Muscle of leg (tissue), 11 donors: ENCODE results near the gene GCLC. TPM values are rescaled to one million over a fixed set of nuclear protein-coding genes. Genes with fewer than 3 reads are reported as not detected.

Source experiments
- DNase-seq: peaks from one replicate; pipeline ENCODE4 v3.0.0; 2013
- H3K27ac ChIP-seq: one replicate; pipeline ENCODE4 v1.5.1; 2013; ENCODE audit warnings: mild to moderate bottlenecking, low read length, control low read depth
- H3K27me3 ChIP-seq: one replicate; pipeline ENCODE4 v1.6.1; 2013; ENCODE audit warnings: low read length; ENCODE audit not compliant: control insufficient read depth, insufficient read depth
- H3K36me3 ChIP-seq: one replicate; pipeline ENCODE4 v1.6.1; 2013; ENCODE audit warnings: low read length; ENCODE audit not compliant: control insufficient read depth, insufficient read depth
- H3K4me1 ChIP-seq: one replicate; pipeline ENCODE4 v1.6.1; 2013; ENCODE audit warnings: low read length; ENCODE audit not compliant: control insufficient read depth, insufficient read depth
- H3K4me3 ChIP-seq: one replicate; pipeline ENCODE4 v1.5.1; 2013; ENCODE audit warnings: low read length, control low read depth
- H3K9me3 ChIP-seq: replicated peaks from 2 replicates; pipeline ENCODE4 v1.6.1; 2013; ENCODE audit warnings: low read depth, low read length; ENCODE audit not compliant: control insufficient read depth
- WGBS: methylation state at CpG from one replicate; pipeline ENCODE4 v1.1.5; 2013; ENCODE audit warnings: missing lambda C conversion rate; ENCODE audit not compliant: insufficient coverage; 5-methylcytosine and 5-hydroxymethylcytosine counted together
- polyA plus RNA-seq, 8 donors: library from polyadenylated mRNA; unstranded; fragments of 120-200 nt; gene quantifications; one replicate each; pipeline versions ENCODE4 v1.2.1 to v1.2.3, GENCODE V29; 2013; ENCODE audit warnings: inconsistent platforms in 1 of 8, low replicate concordance in 1 of 8; ENCODE audit not compliant: insufficient read length in 8 of 8, insufficient read depth in 1 of 8
- total RNA-seq: library from RNA; stranded (reverse); fragments of 120-200 nt; gene quantifications from one replicate; pipeline ENCODE4 v1.2.4, GENCODE V29; 2013

The GCLC gene
- total and polyA plus RNA-seq, 9 donors: 6.8 to 9.5 (median 7.4) TPM

DNA sequence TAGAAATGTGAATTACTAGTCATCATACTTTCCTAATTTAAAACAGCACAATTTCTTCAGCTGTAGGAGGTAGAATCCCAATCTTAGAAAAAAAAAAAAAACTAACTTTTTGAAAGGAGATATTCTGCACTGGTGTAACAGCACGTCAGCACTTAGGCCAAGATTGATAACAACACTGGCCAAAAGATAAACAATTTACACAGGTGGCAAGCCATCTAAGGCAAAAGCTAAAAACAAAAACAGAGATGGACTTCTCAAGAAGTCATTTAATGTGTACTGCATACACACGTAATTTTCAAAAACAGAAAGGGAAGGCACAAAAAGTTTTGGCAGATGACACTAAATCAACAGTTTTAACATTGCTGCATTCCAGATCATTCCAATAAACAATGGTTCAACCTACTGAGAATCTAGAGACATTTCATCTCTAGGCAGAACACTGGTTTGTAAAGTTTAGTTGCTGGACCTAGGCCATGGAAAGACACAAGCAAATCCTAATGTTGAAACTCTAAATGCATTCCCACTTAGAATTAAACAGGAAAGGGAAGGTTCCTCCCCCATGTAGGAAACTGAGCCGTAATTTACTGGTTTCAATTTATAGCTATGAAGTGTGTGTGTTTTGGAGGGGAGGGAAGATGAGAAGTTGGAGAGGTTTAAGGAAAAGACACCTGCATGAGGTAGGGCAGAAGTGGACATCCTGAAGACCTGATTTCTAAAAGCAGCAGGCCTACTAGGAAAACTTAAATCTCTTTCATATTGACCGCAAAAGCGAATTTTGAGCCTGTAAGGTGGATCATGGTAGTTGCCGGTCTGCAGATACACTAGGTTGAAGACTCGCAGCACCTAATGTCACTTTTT lies 1.3 kb downstream of the GCLC start:
- Histone ChIP-seq H3K27me3 (no peaks in the 10 kb centered on the region), H3K4me1 (peaks cover 13% of the 10 kb centered on the region), H3K4me3 (peak overlapping the region; percentile 70), H3K9me3 (no peaks in the 10 kb centered on the region), H3K27ac (no peak overlapping the region), H3K36me3 (no peaks in the 10 kb centered on the region)
- DNase-seq: peak; percentile 17
- 12% methylated on average over 3 of the region's 7 CpGs for WGBS

DNA sequence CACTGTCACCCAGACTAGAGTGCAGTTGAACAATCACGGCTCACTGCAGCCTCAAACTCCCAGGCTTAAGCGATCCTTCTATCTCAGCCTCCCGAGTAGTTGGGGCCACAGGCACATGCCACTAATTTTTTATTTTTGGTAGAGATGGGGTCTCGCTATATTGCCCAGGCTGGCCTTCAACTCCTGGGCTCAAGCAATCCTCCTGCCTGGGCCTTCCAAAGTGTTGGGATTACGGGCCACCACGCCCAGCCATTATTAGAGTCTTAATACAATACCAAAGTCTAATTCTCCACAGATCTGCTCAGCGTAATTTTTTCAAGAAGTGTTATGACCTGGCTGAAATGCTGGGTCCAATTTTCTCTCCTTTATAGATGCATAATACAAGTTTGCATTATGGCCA lies 3.0 kb downstream of the GCLC start:
- Histone ChIP-seq H3K27ac (no peak overlapping the region), H3K27me3 (no peaks in the 10 kb centered on the region), H3K36me3 (no peaks in the 10 kb centered on the region), H3K4me1 (peaks cover 4% of the 10 kb centered on the region), H3K4me3 (no peak overlapping the region), H3K9me3 (no peaks in the 10 kb centered on the region)
- 100% methylated on average over 5 of the region's 7 CpGs for WGBS
- no peak for DNase-seq

DNA sequence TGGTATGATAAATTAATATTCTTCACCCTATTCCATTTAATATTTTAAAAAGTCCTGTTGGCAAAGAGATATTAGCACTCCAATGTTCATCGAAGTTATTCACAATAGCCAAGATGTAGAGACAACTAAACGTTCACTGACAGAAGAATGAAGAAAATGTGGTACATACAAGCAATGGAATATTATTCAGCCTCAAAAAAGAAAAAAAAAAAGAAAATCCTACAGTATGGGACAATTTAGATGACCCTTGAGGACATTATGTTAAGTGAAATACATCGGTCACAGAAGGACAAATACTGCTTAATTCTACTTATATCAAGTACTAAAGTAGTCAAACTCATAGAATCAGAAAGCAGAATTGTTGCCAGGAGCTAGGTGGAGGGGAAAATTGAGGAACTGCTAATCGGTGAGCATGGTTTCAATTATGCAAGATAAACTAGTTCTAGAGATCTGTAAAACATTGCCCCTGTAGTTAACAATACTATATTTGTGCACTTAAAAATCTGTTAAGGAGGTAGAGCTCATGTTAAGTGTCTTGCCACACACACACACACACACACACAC lies 4.7 kb downstream of the GCLC start:
- no peak for DNase-seq
- H3K36me3 ChIP-seq: no peaks in the 10 kb centered on the region
- no peak overlapping the region for H3K27ac ChIP-seq
- no peak overlapping the region for H3K4me3 ChIP-seq
- no CpG with 5 or more reads among the region's 4 CpGs for WGBS
- H3K9me3 ChIP-seq: no peaks in the 10 kb centered on the region
- peaks cover 4% of the 10 kb centered on the region for H3K4me1 ChIP-seq
- no peaks in the 10 kb centered on the region for H3K27me3 ChIP-seq

DNA sequence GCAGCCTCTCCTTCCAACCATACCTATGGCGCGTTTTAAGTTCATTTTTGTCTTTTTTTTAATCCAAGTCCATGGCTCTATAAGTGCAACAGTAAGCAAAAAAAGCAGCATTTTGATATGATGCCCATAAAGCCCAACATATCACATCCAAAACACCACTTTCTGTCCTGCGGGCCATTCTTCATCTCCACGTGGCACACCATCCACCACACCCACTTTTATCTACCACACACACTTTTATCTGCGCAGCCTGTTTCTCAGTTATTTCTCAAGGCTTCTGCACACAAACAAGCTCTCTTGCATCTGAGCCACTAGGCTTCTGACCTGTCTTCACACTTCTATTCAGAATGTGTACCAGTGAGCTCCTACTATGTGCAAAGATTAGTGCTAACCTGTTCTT lies 5.3 kb downstream of the GCLC start:
- WGBS: 94% methylated on average over 5 of the region's 5 CpGs
- Histone ChIP-seq H3K4me1 (peaks cover 4% of the 10 kb centered on the region), H3K36me3 (no peaks in the 10 kb centered on the region), H3K27me3 (no peaks in the 10 kb centered on the region), H3K4me3 (no peak overlapping the region), H3K9me3 (no peaks in the 10 kb centered on the region), H3K27ac (no peak overlapping the region)
- no peak for DNase-seq

DNA sequence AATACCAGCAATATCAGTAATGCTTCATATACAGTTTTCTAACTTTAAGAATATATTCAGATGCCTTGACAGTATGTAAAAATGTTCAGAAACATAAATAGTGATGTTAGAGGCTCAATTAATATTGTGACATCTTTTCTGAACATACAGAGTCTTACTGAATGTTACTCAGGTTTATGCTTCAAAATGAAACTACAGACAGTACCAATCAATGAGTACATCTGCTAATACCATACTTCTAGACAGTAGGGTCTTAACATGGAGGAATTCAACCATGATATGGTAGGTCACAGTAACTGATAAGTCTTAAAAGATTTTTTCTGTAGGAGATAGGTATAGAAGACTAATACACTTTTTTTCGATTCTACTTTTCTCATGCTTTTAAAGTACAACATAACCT lies 8.3 kb downstream of the GCLC start:
- Histone ChIP-seq H3K27me3 (no peaks in the 10 kb centered on the region), H3K9me3 (no peaks in the 10 kb centered on the region), H3K27ac (no peak overlapping the region), H3K4me1 (no peaks in the 10 kb centered on the region), H3K4me3 (no peak overlapping the region), H3K36me3 (no peaks in the 10 kb centered on the region)
- WGBS: no CpG with 5 or more reads among the region's 1 CpG
- DNase-seq: no peak

DNA sequence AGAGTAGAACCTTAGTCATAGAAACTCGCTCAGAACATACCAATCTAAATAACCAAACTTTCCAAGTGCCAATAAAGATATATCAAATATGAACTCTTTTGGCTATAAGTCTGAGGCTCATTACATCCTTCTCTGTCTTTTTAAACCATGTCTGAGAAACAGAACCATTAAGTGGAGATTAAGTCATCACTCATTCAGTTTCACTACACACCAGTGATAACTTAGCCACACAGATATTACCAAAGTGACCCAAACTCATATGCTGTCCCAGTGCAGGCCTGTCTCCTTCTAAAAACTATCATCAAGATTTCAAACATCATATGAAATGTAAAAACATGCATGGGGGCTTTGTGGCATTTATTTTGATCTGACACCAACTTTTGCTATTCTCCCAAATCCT lies 12.0 kb downstream of the GCLC start:
- Histone ChIP-seq H3K27ac (no peak overlapping the region), H3K4me1 (peaks cover 12% of the 10 kb centered on the region), H3K4me3 (no peak overlapping the region), H3K36me3 (no peaks in the 10 kb centered on the region), H3K27me3 (no peaks in the 10 kb centered on the region), H3K9me3 (no peaks in the 10 kb centered on the region)
- DNase-seq: no peak
- no CpG with 5 or more reads among the region's 1 CpG for WGBS

DNA sequence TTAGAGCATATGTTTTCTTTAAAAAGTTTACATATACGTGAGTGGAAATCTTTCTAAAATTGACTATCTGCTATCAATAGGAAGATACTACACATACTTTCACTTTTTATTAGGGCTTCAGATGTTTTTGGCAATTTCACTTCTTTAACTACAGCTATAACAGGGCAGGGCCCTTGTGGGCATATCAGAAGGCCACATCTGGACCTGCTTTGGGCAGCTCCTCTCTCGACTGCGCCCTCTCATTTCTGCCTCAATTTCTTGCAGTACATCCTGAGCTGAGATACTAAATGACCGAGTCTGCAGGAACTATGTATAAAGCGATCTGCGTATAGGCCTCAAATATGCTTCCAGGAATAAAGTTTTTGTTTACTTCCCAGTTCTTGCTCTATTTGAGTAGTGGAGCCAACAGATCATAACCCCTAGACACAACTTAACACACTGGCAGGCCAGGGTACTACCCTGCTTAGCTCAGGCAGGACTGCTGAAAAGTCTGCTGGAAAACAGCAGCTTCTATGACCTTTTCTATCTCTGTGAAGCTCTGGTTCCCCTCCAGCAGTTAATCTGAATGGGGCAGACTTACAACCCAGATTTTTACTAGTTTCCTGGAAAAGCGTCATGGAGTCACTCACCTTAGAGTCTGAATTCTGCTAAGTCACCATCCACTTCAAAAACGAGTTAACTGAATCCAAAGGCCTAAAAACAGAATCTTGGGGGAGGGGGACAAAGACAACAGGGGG lies 12.7 kb downstream of the GCLC start:
- Histone ChIP-seq H3K36me3 (no peaks in the 10 kb centered on the region), H3K27ac (no peak overlapping the region), H3K4me1 (peaks cover 12% of the 10 kb centered on the region), H3K9me3 (no peaks in the 10 kb centered on the region), H3K4me3 (no peak overlapping the region), H3K27me3 (no peaks in the 10 kb centered on the region)
- WGBS: 64% methylated on average over 2 of the region's 8 CpGs
- DNase-seq: no peak

DNA sequence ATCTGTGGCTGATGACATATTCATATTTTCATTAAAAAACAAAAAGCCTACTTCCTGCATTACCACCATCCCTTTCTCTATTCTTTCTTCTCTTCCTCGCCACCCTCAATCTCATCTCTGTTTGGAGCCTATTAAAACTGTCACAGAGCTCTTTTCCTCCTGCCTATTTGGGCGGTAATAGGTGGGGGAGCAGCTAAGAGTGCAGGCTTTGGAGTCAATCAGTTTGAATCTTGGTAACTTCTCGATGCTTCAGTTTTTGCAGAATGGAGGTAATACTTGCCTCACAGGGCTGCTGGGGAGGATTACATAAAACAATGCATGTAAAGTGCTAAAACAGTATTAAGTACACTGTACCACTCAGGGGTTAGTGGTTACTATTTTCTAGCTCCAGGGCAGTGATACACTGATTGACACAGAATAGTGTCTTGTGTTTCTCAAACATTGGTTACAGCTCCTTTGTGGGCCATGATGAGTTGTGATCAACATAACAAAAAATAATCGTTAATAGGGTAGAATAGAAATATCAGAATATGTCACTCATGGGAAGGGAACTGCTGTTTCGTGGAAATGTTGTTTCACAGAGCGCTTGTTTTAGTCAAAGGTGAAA lies 14.0 kb downstream of the GCLC start:
- Histone ChIP-seq H3K27ac (no peak overlapping the region), H3K27me3 (no peaks in the 10 kb centered on the region), H3K9me3 (no peaks in the 10 kb centered on the region), H3K4me1 (peaks cover 12% of the 10 kb centered on the region), H3K36me3 (no peaks in the 10 kb centered on the region), H3K4me3 (no peak overlapping the region)
- DNase-seq: no peak
- WGBS: 90% methylated on average over 2 of the region's 6 CpGs

DNA sequence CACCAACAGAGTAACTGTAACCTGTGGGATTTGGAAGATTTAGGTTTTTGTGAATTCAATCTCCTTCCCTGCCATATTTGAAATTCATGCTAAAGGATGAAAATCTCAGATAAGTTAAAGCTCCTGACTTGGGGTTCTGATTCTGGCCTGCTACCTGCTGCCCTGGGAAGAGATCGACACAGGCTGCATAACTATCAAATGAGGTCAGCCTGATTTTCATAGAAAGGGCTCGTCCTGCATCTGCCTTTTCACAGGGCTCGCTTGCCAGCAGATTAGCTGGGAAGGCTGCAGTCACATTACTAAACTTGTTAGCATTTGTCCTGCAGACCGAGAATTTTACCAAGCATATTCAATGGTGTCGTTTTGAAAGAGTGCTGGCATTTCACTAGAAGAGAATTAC lies 14.6 kb downstream of the GCLC start:
- H3K27ac ChIP-seq: no peak overlapping the region
- H3K4me3 ChIP-seq: no peak overlapping the region
- H3K36me3 ChIP-seq: no peaks in the 10 kb centered on the region
- H3K4me1 ChIP-seq: peaks cover 12% of the 10 kb centered on the region
- DNase-seq: peak; percentile 31
- 23% methylated on average over 3 of the region's 5 CpGs for WGBS
- no peaks in the 10 kb centered on the region for H3K27me3 ChIP-seq
- H3K9me3 ChIP-seq: no peaks in the 10 kb centered on the region
